Sigmoid colon (tissue), 4 donors: ENCODE results near the gene PADI1.

ENCODE experiments used
- EP300 ChIP-seq, 4 donors: sonication (generic); formaldehyde crosslinking; IDR thresholded peaks; one replicate each; pipeline ENCODE4 v1.6.1; 2017; ENCODE audit warnings: antibody characterized with exemption in 4 of 4
- POLR2A ChIP-seq, 2 donors: fragments of 450-650 bp; IDR thresholded peaks; one replicate each; pipeline ENCODE4 v1.6.1; 2016; ENCODE audit warnings: antibody characterized with exemption in 2 of 2, mild to moderate bottlenecking in 2 of 2, moderate library complexity in 2 of 2
- TF ChIP-seq, protein P1 (sequence below), 4 experiments: fragments of 450-650 bp in 3 of 4; fragments of 200-600 bp in 1 of 4; IDR thresholded peaks; one replicate each; pipeline ENCODE4 v1.5.1; 2016 to 2019; ENCODE audit warnings: antibody characterized with exemption in 4 of 4, mild to moderate bottlenecking in 3 of 4, moderate library complexity in 2 of 4

DNA sequence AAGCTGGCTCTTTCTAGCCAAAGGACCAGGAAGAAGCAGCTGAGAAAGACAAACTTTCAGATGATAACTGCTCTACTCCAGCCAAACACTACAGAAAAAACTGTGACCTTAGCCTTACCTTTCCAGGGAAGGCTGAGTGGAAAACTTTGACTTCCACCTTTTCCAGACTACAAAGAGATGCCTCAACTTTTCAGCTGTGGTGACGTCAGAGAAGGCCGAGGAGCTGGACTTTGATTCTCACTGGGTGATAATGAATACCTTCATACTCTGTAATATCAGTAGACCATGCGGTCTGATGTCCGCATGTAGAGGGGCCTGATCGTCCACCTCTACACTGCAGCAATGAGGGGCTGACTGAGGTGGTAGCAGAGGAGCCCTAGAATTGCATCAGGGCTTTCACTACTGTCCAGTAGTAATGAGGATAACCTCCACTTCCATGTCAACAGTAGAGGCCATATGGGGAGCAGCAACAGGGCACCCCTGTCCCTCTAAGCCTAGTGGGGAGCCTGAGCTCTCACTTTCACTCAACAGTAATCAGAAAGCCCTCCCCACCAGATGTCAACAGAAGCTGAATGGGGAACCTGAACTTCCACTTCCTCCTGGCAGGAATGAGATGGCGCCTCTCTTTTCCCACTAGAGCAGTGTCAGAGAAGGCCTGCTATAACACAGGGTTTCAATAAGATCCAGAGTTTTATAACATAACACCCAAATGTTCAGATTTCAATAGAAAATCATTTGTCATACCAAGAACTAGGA is 28.4 kb upstream of the PADI1 start:
- TF ChIP-seq, protein P1, sequence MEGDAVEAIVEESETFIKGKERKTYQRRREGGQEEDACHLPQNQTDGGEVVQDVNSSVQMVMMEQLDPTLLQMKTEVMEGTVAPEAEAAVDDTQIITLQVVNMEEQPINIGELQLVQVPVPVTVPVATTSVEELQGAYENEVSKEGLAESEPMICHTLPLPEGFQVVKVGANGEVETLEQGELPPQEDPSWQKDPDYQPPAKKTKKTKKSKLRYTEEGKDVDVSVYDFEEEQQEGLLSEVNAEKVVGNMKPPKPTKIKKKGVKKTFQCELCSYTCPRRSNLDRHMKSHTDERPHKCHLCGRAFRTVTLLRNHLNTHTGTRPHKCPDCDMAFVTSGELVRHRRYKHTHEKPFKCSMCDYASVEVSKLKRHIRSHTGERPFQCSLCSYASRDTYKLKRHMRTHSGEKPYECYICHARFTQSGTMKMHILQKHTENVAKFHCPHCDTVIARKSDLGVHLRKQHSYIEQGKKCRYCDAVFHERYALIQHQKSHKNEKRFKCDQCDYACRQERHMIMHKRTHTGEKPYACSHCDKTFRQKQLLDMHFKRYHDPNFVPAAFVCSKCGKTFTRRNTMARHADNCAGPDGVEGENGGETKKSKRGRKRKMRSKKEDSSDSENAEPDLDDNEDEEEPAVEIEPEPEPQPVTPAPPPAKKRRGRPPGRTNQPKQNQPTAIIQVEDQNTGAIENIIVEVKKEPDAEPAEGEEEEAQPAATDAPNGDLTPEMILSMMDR (IDR thresholded peaks at IDR 0.05): no peak
- TF ChIP-seq POLR2A (IDR thresholded peaks at IDR 0.05): no peak
- TF ChIP-seq EP300 (IDR thresholded peaks at IDR 0.05): no peak
